Hepatocyte (in vitro differentiated cells): ENCODE data around the gene CCRL2. TPM values are rescaled to one million over a fixed set of nuclear protein-coding genes. Genes with fewer than 3 reads are reported as not detected.
A peak's percentile ranks its signal among the peaks of the same experiment; 100 is the strongest.

Experiments
- DNase-seq: peaks from one replicate; pipeline ENCODE4 v3.0.0-alpha.2; 2016; ENCODE audit warnings: low spot score
- H2AFZ ChIP-seq: fragments of 200-600 bp; sonication (generic); 2 replicates; pipeline ENCODE4 v1.6.0; 2016; ENCODE audit warnings: antibody characterized with exemption, mild to moderate bottlenecking
- H3K27ac ChIP-seq: fragments of 200-600 bp; sonication (generic); 2 replicates; pipeline ENCODE4 v1.5.1; 2016; ENCODE audit warnings: mild to moderate bottlenecking
- H3K27me3 ChIP-seq: fragments of 200-600 bp; sonication (generic); 2 replicates; pipeline ENCODE4 v1.6.1; 2016
- H3K36me3 ChIP-seq: fragments of 200-600 bp; sonication (generic); replicated peaks from 2 replicates; pipeline ENCODE4 v1.5.1; 2016; ENCODE audit warnings: low read depth; ENCODE audit not compliant: insufficient read depth
- H3K4me1 ChIP-seq: fragments of 200-600 bp; sonication (generic); 2 replicates; pipeline ENCODE4 v1.5.1; 2016; ENCODE audit warnings: mild to moderate bottlenecking, moderate library complexity; ENCODE audit not compliant: insufficient read depth
- H3K4me2 ChIP-seq: fragments of 200-600 bp; sonication (generic); 2 replicates; pipeline ENCODE4 v1.6.0; 2016
- H3K4me3 ChIP-seq: fragments of 200-600 bp; sonication (generic); 2 replicates; pipeline ENCODE4 v1.5.1; 2016; ENCODE audit warnings: mild to moderate bottlenecking
- H3K79me2 ChIP-seq: fragments of 200-600 bp; sonication (generic); 2 replicates; pipeline ENCODE4 v1.6.0; 2017; ENCODE audit warnings: mild to moderate bottlenecking
- H3K9me2 ChIP-seq: fragments of 200-600 bp; sonication (generic); replicated peaks from 2 replicates; pipeline ENCODE4 v1.6.0; 2017; ENCODE audit warnings: mild to moderate bottlenecking; ENCODE audit not compliant: insufficient read depth
- H3K9me3 ChIP-seq: fragments of 200-600 bp; sonication (generic); 2 replicates; pipeline ENCODE4 v1.5.1; 2016; ENCODE audit warnings: low read depth, mild to moderate bottlenecking
- H4K20me1 ChIP-seq: fragments of 200-600 bp; sonication (generic); 2 replicates; pipeline ENCODE4 v1.6.0; 2016; ENCODE audit warnings: mild to moderate bottlenecking; ENCODE audit not compliant: insufficient read depth, poor library complexity, severe bottlenecking
- EZH2 ChIP-seq: fragments of 200-600 bp; sonication (generic); IDR thresholded peaks from 2 replicates; pipeline ENCODE4 v1.6.1; 2016; ENCODE audit warnings: antibody characterized with exemption, mild to moderate bottlenecking, borderline replicate concordance
- EZH2phosphoT487 ChIP-seq: fragments of 200-600 bp; sonication (generic); IDR thresholded peaks from one replicate; pipeline ENCODE4 v1.6.1; 2018; ENCODE audit warnings: antibody characterized with exemption, mild to moderate bottlenecking, low read depth, moderate library complexity; ENCODE audit not compliant: unreplicated experiment, severe bottlenecking
- WGBS: methylation state at CpG from one replicate; pipeline ENCODE4 v1.1.6; 2016; ENCODE audit warnings: low lambda C conversion rate; ENCODE audit errors: missing lambda C conversion rate; 5-methylcytosine and 5-hydroxymethylcytosine counted together
- polyA plus RNA-seq: library from polyadenylated mRNA; unstranded; fragments of >200 nt; fragmentation: Nextera tagmentation; extraction: Ambion mirVana; gene quantifications from 2 replicates; pipeline ENCODE4 v1.2.1, GENCODE V29; 2016
- total RNA-seq: library from RNA; depleted of rRNA; stranded (reverse); fragments of >200 nt; gene quantifications from 2 replicates; pipeline ENCODE4 v1.2.3, GENCODE V29; 2014
- TF ChIP-seq, protein P1 (sequence below): fragments of 200-600 bp; sonication (generic); IDR thresholded peaks from 2 replicates; pipeline ENCODE4 v1.5.1; 2016; ENCODE audit warnings: antibody characterized with exemption, mild to moderate bottlenecking; ENCODE audit not compliant: poor library complexity

The CCRL2 gene
- total and polyA plus RNA-seq, 2 experiments from 2014 or later, result 1.5 to 4.0 TPM

- WGBS, result 81% methylated on average over 10 of the region's 10 CpGs
- Histone ChIP-seq H3K27ac (no peak overlapping the region), H3K4me3 (no peak overlapping the region)
Observed at GRCh38 chr3:46371519-46372340, 35.3 kb upstream of the CCRL2 start.

DNA sequence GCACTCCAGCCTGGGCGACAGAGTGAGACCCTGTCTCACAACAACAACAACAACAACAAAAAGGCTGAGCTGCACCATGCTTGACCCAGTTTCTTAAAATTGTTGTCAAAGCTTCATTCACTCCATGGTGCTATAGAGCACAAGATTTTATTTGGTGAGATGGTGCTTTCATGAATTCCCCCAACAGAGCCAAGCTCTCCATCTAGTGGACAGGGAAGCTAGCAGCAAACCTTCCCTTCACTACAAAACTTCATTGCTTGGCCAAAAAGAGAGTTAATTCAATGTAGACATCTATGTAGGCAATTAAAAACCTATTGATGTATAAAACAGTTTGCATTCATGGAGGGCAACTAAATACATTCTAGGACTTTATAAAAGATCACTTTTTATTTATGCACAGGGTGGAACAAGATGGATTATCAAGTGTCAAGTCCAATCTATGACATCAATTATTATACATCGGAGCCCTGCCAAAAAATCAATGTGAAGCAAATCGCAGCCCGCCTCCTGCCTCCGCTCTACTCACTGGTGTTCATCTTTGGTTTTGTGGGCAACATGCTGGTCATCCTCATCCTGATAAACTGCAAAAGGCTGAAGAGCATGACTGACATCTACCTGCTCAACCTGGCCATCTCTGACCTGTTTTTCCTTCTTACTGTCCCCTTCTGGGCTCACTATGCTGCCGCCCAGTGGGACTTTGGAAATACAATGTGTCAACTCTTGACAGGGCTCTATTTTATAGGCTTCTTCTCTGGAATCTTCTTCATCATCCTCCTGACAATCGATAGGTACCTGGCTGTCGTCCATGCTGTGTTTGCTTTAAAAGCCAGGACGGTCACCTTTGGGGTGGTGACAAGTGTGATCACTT, 34.3 kb upstream of the CCRL2 start:
- WGBS, result 92% methylated on average over 9 of the region's 9 CpGs
- H3K9me3 ChIP-seq, result no peaks in the 10 kb centered on the region
- H3K4me2 ChIP-seq, result no peak overlapping the region
- H3K4me3 ChIP-seq, result no peak overlapping the region
- H3K27me3 ChIP-seq, result peaks cover 23% of the 10 kb centered on the region
- TF ChIP-seq EZH2 (no peak), EZH2phosphoT487 (no peak)
- TF ChIP-seq, protein P1, sequence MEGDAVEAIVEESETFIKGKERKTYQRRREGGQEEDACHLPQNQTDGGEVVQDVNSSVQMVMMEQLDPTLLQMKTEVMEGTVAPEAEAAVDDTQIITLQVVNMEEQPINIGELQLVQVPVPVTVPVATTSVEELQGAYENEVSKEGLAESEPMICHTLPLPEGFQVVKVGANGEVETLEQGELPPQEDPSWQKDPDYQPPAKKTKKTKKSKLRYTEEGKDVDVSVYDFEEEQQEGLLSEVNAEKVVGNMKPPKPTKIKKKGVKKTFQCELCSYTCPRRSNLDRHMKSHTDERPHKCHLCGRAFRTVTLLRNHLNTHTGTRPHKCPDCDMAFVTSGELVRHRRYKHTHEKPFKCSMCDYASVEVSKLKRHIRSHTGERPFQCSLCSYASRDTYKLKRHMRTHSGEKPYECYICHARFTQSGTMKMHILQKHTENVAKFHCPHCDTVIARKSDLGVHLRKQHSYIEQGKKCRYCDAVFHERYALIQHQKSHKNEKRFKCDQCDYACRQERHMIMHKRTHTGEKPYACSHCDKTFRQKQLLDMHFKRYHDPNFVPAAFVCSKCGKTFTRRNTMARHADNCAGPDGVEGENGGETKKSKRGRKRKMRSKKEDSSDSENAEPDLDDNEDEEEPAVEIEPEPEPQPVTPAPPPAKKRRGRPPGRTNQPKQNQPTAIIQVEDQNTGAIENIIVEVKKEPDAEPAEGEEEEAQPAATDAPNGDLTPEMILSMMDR, result peak; percentile 51
- H3K36me3 ChIP-seq, result no peaks in the 10 kb centered on the region
- H4K20me1 ChIP-seq, result no peaks in the 10 kb centered on the region
- no peaks in the 10 kb centered on the region for H3K4me1 ChIP-seq
- DNase-seq, result peak; percentile 49
- H3K79me2 ChIP-seq, result no peaks in the 10 kb centered on the region
- no peak overlapping the region for H3K27ac ChIP-seq
- no peak overlapping the region for H2AFZ ChIP-seq
- H3K9me2 ChIP-seq, result no peaks in the 10 kb centered on the region

More at GRCh38 chr3:46371519-46372340, 35.3 kb upstream of the CCRL2 start:
- no peak for DNase-seq
- TF ChIP-seq, protein P1, result no peak
- no peak for TF ChIP-seq EZH2
- TF ChIP-seq EZH2phosphoT487, result no peak
- no peak overlapping the region for H2AFZ ChIP-seq
- H3K9me3 ChIP-seq, result no peaks in the 10 kb centered on the region
- H4K20me1 ChIP-seq, result no peaks in the 10 kb centered on the region
- H3K4me2 ChIP-seq, result no peak overlapping the region
- no peaks in the 10 kb centered on the region for H3K9me2 ChIP-seq
- peaks cover 23% of the 10 kb centered on the region for H3K27me3 ChIP-seq
- no peaks in the 10 kb centered on the region for H3K36me3 ChIP-seq
- no peaks in the 10 kb centered on the region for H3K4me1 ChIP-seq
- no peaks in the 10 kb centered on the region for H3K79me2 ChIP-seq

DNA sequence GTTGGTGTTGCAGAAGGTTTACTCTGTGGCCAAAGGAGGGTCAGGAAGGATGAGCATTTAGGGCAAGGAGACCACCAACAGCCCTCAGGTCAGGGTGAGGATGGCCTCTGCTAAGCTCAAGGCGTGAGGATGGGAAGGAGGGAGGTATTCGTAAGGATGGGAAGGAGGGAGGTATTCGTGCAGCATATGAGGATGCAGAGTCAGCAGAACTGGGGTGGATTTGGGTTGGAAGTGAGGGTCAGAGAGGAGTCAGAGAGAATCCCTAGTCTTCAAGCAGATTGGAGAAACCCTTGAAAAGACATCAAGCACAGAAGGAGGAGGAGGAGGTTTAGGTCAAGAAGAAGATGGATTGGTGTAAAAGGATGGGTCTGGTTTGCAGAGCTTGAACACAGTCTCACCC, 32.3 kb upstream of the CCRL2 start:
- Histone ChIP-seq H3K9me2 (no peaks in the 10 kb centered on the region), H3K79me2 (no peaks in the 10 kb centered on the region), H2AFZ (no peak overlapping the region), H4K20me1 (no peaks in the 10 kb centered on the region), H3K36me3 (no peaks in the 10 kb centered on the region), H3K4me2 (no peak overlapping the region), H3K4me3 (no peak overlapping the region), H3K27ac (no peak overlapping the region), H3K27me3 (peaks cover 23% of the 10 kb centered on the region), H3K9me3 (no peaks in the 10 kb centered on the region), H3K4me1 (no peaks in the 10 kb centered on the region)
- TF ChIP-seq EZH2 (no peak), EZH2phosphoT487 (no peak)
- TF ChIP-seq, protein P1, result no peak
- no peak for DNase-seq
- WGBS, result 87% methylated on average over 3 of the region's 3 CpGs
